Spinal cord (tissue), 10 donors: ENCODE results near the gene S100Z. TPM values are rescaled to one million over a fixed set of nuclear protein-coding genes. Genes with fewer than 3 reads are reported as not detected.

Experiments
- DNase-seq, 6 donors: peaks; one replicate each; pipeline versions ENCODE4 v3.0.0 to v3.0.0-alpha.2; 2013 to 2015; ENCODE audit warnings: low spot score in 6 of 6, low read depth in 4 of 6
- H3K27ac ChIP-seq: one replicate; pipeline ENCODE4 v1.5.1; 2013; ENCODE audit warnings: low read depth, low read length, control low read depth
- H3K27me3 ChIP-seq: one replicate; pipeline ENCODE4 v1.6.1; 2013; ENCODE audit warnings: low read length; ENCODE audit not compliant: control insufficient read depth, insufficient read depth
- H3K36me3 ChIP-seq: one replicate; pipeline ENCODE4 v1.6.1; 2013; ENCODE audit warnings: low read length; ENCODE audit not compliant: control insufficient read depth, insufficient read depth
- H3K4me1 ChIP-seq: one replicate; pipeline ENCODE4 v1.6.1; 2013; ENCODE audit warnings: low read length; ENCODE audit not compliant: control insufficient read depth, insufficient read depth
- H3K4me3 ChIP-seq: one replicate; pipeline ENCODE4 v1.5.1; 2013; ENCODE audit warnings: low read depth, low read length, control low read depth
- H3K9me3 ChIP-seq: one replicate; pipeline ENCODE4 v1.6.1; 2013; ENCODE audit warnings: low read length; ENCODE audit not compliant: control insufficient read depth, insufficient read depth
- WGBS: methylation state at CpG from one replicate; pipeline ENCODE4 v1.1.5; 2013; ENCODE audit warnings: missing lambda C conversion rate; ENCODE audit not compliant: insufficient coverage; 5-methylcytosine and 5-hydroxymethylcytosine counted together
- polyA plus RNA-seq, 2 donors: library from polyadenylated mRNA; unstranded; fragments of 120-200 nt; gene quantifications; one replicate each; pipeline ENCODE4 v1.2.1, GENCODE V29; 2013; ENCODE audit not compliant: insufficient read length in 2 of 2
- total RNA-seq, 2 donors: library from RNA; depleted of rRNA in 1 of 2; stranded (reverse); fragments of 120-200 nt in 1 of 2; fragments of >200 nt in 1 of 2; gene quantifications; one replicate each; pipeline versions ENCODE4 v1.2.3 to v1.2.4, GENCODE V29; 2013 to 2014
- donor health status: healthy.

Gene S100Z
- total and polyA plus RNA-seq, 4 donors, result 0.26 to 1.2 (median 0.45) TPM

- Histone ChIP-seq H3K27ac (no peak overlapping the region), H3K4me1 (no peaks in the 10 kb centered on the region), H3K9me3 (no peaks in the 10 kb centered on the region), H3K27me3 (no peaks in the 10 kb centered on the region), H3K4me3 (no peak overlapping the region), H3K36me3 (no peaks in the 10 kb centered on the region)
- DNase-seq, result no peak
- WGBS, result no CpG with 5 or more reads among the region's 2 CpGs
Measured at GRCh38 chr5:76866503-76866902, 16.7 kb downstream of the S100Z start.

- no peaks in the 10 kb centered on the region for H3K4me1 ChIP-seq
- no peak overlapping the region for H3K4me3 ChIP-seq
- no peaks in the 10 kb centered on the region for H3K9me3 ChIP-seq
- H3K36me3 ChIP-seq, result no peaks in the 10 kb centered on the region
- no peaks in the 10 kb centered on the region for H3K27me3 ChIP-seq
- DNase-seq, result no peak
- no CpG with 5 or more reads among the region's 4 CpGs for WGBS
- H3K27ac ChIP-seq, result no peak overlapping the region
Measured at GRCh38 chr5:76867038-76867437, 17.2 kb downstream of the S100Z start.

DNA sequence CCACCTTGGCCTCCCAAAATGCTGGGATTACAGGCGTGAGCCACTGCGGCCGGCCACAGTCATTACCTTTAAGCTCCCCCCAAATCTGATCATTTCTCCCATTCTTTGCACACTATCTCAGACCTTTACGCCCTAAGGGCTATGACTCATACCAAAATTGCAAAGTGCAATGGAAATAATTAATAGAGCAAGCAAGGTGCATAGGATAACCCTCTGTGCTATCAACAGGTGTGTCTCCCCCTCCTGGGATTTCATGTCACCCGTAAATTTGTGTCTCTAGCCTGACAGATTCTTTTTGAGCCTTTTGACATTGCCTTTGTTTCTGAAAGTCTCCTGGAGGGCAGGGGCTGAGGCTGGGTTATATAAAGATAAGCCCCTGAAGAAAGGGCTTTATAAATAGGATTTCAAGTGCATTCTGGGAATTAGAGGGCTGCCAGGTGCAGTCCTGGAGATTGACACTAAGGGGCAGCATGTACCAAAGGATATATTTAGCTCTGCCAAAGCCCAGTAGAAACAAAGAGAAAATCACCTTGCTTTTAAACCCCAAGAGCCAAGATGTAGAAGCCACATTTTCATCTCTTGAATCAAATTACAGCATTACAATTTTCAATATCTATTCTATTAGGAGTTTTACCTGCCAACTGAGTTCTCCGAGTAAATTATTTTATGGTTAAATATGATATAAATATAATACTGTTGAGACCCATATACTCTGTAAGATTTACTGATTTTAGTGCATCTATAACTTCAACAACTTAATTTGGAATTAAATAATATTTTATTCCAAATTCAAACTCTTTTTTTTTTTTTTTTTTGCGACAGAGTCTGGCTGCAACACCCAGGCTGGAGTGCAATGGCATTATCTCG is 18.2 kb downstream of the S100Z start:
- no peaks in the 10 kb centered on the region for H3K27me3 ChIP-seq
- H3K27ac ChIP-seq, result no peak overlapping the region
- H3K4me1 ChIP-seq, result no peaks in the 10 kb centered on the region
- no peaks in the 10 kb centered on the region for H3K36me3 ChIP-seq
- no peaks in the 10 kb centered on the region for H3K9me3 ChIP-seq
- WGBS, result 78% methylated on average over 5 of the region's 8 CpGs
- H3K4me3 ChIP-seq, result no peak overlapping the region
- DNase-seq, result peak; percentile 36 to 95 (median 68)

- no peaks in the 10 kb centered on the region for H3K9me3 ChIP-seq
- WGBS, result no CpG with 5 or more reads among the region's 6 CpGs
- no peaks in the 10 kb centered on the region for H3K36me3 ChIP-seq
- no peak for DNase-seq
- no peaks in the 10 kb centered on the region for H3K27me3 ChIP-seq
- no peak overlapping the region for H3K27ac ChIP-seq
- peaks cover 3% of the 10 kb centered on the region for H3K4me1 ChIP-seq
- no peak overlapping the region for H3K4me3 ChIP-seq
Measured at GRCh38 chr5:76870046-76870445, 20.2 kb downstream of the S100Z start.

DNA sequence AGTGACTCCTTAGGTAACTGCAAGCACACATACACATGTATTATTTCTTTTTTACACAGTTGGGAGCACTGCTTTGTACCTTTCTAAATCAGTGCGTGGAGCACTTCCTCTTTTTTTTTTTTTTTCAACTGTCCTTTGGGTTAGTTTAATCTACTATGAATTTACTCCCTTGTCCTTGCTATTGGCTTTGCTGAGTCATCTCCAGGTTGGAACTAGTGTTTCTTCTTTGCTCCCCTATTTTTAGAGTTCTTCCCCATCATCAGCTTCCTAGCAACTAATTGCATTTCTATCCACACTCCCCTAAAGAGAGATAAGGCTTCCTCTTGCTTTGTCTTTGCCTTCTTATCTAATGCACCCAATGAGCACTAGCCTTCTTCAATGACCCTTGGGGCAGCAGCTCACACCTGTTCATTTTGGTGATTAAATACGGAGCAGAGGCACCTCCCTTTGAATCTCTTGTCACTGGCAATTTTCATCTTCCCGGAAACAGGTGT is 24.3 kb downstream of the S100Z start:
- H3K9me3 ChIP-seq, result no peaks in the 10 kb centered on the region
- peaks cover 3% of the 10 kb centered on the region for H3K4me1 ChIP-seq
- no peak overlapping the region for H3K27ac ChIP-seq
- no CpG with 5 or more reads among the region's 3 CpGs for WGBS
- H3K27me3 ChIP-seq, result no peaks in the 10 kb centered on the region
- no peak overlapping the region for H3K4me3 ChIP-seq
- H3K36me3 ChIP-seq, result no peaks in the 10 kb centered on the region
- DNase-seq, result no peak

DNA sequence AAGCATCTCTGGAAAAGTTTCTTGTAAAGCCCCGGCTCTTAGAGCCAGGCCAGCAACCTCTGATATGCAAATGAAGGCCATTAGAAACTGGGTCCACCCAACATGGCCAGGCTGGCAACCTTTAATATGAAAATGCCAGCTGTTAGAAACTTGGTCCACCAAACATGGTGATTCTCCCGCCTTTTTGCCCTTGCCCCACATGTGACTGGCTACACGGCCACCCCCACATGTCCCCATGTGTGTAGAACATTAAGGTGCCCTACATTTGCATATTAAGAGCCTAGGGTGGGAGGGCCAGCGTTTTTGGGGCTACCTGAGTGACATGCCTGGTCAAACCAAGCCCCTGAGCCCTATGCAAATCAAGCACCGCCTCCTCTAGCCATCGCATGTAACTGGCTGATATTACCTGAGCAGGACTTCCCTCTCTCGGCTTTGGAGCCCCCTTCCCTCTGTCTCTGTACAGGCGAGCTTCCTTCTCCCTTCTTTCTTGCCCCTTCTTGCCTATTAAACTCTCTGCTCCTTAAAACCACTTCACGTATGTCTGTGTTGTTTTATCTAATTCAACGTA is 39.0 kb downstream of the S100Z start:
- 84% methylated on average over 5 of the region's 10 CpGs for WGBS

DNA sequence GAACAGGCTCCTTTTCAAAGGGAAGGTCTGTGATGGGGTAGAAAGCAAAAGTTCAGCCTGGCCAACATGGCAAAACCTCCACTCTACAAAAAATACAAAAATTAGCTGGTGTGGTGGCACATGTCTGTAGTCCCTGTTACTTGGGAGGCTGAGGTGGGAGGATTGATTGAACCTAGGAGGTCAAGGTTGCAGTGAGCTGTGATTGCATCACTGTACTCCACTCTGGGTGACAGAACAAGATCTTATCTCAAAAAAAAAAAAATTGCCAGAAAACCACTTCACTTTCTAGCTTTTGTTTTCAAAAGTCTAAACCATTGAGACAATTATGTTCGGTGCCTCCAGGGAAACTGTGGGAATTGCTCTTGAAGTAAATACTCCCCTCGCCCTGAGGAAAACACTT is 43.5 kb downstream of the S100Z start:
- Histone ChIP-seq H3K9me3 (peaks cover 2% of the 10 kb centered on the region), H3K27me3 (no peaks in the 10 kb centered on the region), H3K4me1 (no peaks in the 10 kb centered on the region), H3K36me3 (no peaks in the 10 kb centered on the region), H3K4me3 (no peak overlapping the region), H3K27ac (no peak overlapping the region)
- no CpG with 5 or more reads among the region's 2 CpGs for WGBS
- no peak for DNase-seq

More for the DNA sequence above, 39.0 kb downstream of the S100Z start:
- H3K4me1 ChIP-seq, result no peaks in the 10 kb centered on the region
- H3K4me3 ChIP-seq, result no peak overlapping the region
- no peaks in the 10 kb centered on the region for H3K9me3 ChIP-seq
- no peak overlapping the region for H3K27ac ChIP-seq
- H3K36me3 ChIP-seq, result no peaks in the 10 kb centered on the region
- DNase-seq, result no peak
- H3K27me3 ChIP-seq, result no peaks in the 10 kb centered on the region

DNA sequence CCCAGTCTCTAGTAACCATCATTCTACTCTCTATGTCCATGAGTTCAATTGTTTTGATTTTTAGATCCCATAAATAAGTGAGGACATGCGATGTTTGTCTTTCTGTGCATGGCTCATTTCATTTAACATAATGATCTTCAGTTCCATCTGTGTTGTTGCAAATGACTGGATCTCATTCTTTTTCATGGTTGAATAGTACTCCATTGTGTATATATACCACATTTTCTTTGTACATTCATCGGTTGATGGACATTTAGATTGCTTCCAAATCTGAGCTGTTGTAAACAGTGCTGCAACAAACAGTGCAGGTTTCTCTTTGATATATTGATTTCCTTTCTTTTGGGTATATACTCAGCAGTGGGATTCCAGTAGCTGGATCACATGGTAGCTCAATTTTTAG is 46.4 kb downstream of the S100Z start:
- no peaks in the 10 kb centered on the region for H3K27me3 ChIP-seq
- WGBS, result no CpG with 5 or more reads among the region's 2 CpGs
- H3K36me3 ChIP-seq, result no peaks in the 10 kb centered on the region

GRCh38 chr5:76901522-76901921 is 51.7 kb downstream of the S100Z start:
- 90% methylated on average over 3 of the region's 3 CpGs for WGBS
- H3K4me3 ChIP-seq, result no peak overlapping the region
- H3K9me3 ChIP-seq, result peaks cover 6% of the 10 kb centered on the region
- H3K27ac ChIP-seq, result no peak overlapping the region
- no peaks in the 10 kb centered on the region for H3K4me1 ChIP-seq
- DNase-seq, result no peak
- H3K27me3 ChIP-seq, result no peaks in the 10 kb centered on the region
- no peaks in the 10 kb centered on the region for H3K36me3 ChIP-seq

More for the DNA sequence above, 46.4 kb downstream of the S100Z start:
- DNase-seq, result no peak
- Histone ChIP-seq H3K4me3 (no peak overlapping the region), H3K4me1 (no peaks in the 10 kb centered on the region), H3K9me3 (peaks cover 7% of the 10 kb centered on the region), H3K27ac (no peak overlapping the region)

- H3K27me3 ChIP-seq, result no peaks in the 10 kb centered on the region
- H3K4me3 ChIP-seq, result no peak overlapping the region
- 92% methylated on average over 7 of the region's 7 CpGs for whole genome bisulfite sequencing
- no peaks in the 10 kb centered on the region for H3K4me1 ChIP-seq
- H3K27ac ChIP-seq, result no peak overlapping the region
- H3K36me3 ChIP-seq, result no peaks in the 10 kb centered on the region
- DNase-seq, result no peak
- no peaks in the 10 kb centered on the region for H3K9me3 ChIP-seq
Measured at GRCh38 chr5:76908166-76908565, 58.4 kb downstream of the S100Z start.
